Fibroblast of lung (primary cell): Measurements from ENCODE around the gene PTEN. TPM values are rescaled to one million over a fixed set of nuclear protein-coding genes. Genes with fewer than 3 reads are reported as not detected.
A peak's percentile ranks its signal among the peaks of the same experiment; 100 is the strongest.

Source experiments
- DNase-seq, 2 donors: peaks; one replicate each; pipeline versions ENCODE4 v3.0.0 to v3.0.0-alpha.2; 2010; ENCODE audit warnings: low read depth in 2 of 2
- H2AFZ ChIP-seq: 2 replicates; pipeline ENCODE4 v1.5.1; 2012; ENCODE audit warnings: low read length, control low read depth, inconsistent platforms
- H3K27ac ChIP-seq: 2 replicates; pipeline ENCODE4 v1.5.1; 2011; ENCODE audit warnings: low read length, control low read depth; ENCODE audit not compliant: insufficient read depth
- H3K27me3 ChIP-seq: 2 replicates; pipeline ENCODE4 v1.5.1; 2011; ENCODE audit warnings: mild to moderate bottlenecking, low read length; ENCODE audit not compliant: control insufficient read depth, insufficient read depth
- H3K36me3 ChIP-seq: 2 replicates; pipeline ENCODE4 v1.5.1; 2011; ENCODE audit warnings: low read length; ENCODE audit not compliant: control insufficient read depth, insufficient read depth
- H3K4me1 ChIP-seq: 2 replicates; pipeline ENCODE4 v1.5.1; 2011; ENCODE audit warnings: low read length; ENCODE audit not compliant: control insufficient read depth, insufficient read depth; ENCODE audit errors: extremely low read depth
- H3K4me2 ChIP-seq: 2 replicates; pipeline ENCODE4 v1.5.1; 2011; ENCODE audit warnings: low read length, control low read depth; ENCODE audit not compliant: insufficient read depth; ENCODE audit errors: extremely low read depth
- H3K4me3 ChIP-seq, 4 experiments: fragments of 200-600 bp in 1 of 4; sonication (generic) in 1 of 4; replicated peaks in 1 of 4; 2 replicates each; pipeline ENCODE4 v1.5.1; 2011 to 2016; ENCODE audit warnings: low read length in 4 of 4, low read depth in 3 of 4, mild to moderate bottlenecking in 3 of 4, control low read depth in 2 of 4, inconsistent platforms in 1 of 4, mixed read lengths in 1 of 4; ENCODE audit not compliant: insufficient read depth in 1 of 4; ENCODE audit errors: control extremely low read depth in 1 of 4
- H3K79me2 ChIP-seq: 2 replicates; pipeline ENCODE4 v1.5.1; 2012; ENCODE audit warnings: mild to moderate bottlenecking, low read length, inconsistent platforms; ENCODE audit not compliant: control insufficient read depth, insufficient read depth
- H3K9ac ChIP-seq: 2 replicates; pipeline ENCODE4 v1.5.1; 2011; ENCODE audit warnings: mild to moderate bottlenecking, low read length, control low read depth; ENCODE audit not compliant: insufficient read depth
- H3K9me3 ChIP-seq: 2 replicates; pipeline ENCODE4 v1.5.1; 2012; ENCODE audit warnings: low read depth, low read length; ENCODE audit not compliant: control insufficient read depth, insufficient read depth
- H4K20me1 ChIP-seq: 2 replicates; pipeline ENCODE4 v1.5.1; 2011; ENCODE audit warnings: low read length; ENCODE audit not compliant: control insufficient read depth, insufficient read depth; ENCODE audit errors: extremely low read depth
- EZH2 ChIP-seq: IDR thresholded peaks from 2 replicates; pipeline ENCODE4 v1.5.1; 2012; ENCODE audit warnings: low read length, control low read depth, mild to moderate bottlenecking; ENCODE audit errors: missing control alignments
- polyA plus RNA-seq, 2 donors: library from polyadenylated mRNA; depleted of rRNA in 1 of 2; stranded (reverse) in 1 of 2; unstranded in 1 of 2; fragments of >200 nt; gene quantifications; 2 replicates each; pipeline ENCODE4 v1.2.1, GENCODE V29; 2011 to 2012; ENCODE audit warnings: missing spikeins in 1 of 2
- total RNA-seq: library from RNA; depleted of rRNA; stranded (reverse); fragments of >200 nt; gene quantifications from 2 replicates; pipeline ENCODE4 v1.2.1, GENCODE V29; 2014
- TF ChIP-seq, protein P1 (sequence below), 2 donors: IDR thresholded peaks in 1 of 2; conservative IDR thresholded peaks in 1 of 2; 1 replicate in 1 of 2; 2 replicates in 1 of 2; pipeline ENCODE4 v1.5.1; 2011 to 2012; ENCODE audit warnings: low read length in 2 of 2, control low read depth in 1 of 2, inconsistent platforms in 1 of 2, low read depth in 1 of 2, mild to moderate bottlenecking in 1 of 2

Gene PTEN
- total and polyA plus RNA-seq, 2 donors (not counting 1 experiment from before 2014, with no cell fraction given), result 60.2 to 200 TPM

DNA sequence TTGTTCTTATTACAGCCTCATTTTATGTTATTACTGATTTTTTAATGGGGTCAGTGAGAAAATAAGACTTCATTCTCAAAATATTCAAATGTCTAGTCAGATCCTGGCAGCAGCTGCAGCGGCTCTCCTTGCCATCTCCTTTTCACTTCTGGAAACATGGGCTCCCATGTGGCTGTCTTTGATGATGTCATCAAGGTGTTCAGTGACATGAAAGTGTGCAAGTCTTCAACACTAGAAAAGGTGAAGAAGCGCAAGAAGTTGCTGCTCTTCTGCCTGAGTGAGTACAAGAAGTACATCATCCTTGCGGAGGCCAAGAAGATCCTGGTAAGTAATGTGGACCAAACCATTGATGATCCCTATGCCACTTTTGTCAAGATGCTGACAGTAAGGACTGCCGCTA is 19.7 kb upstream of the PTEN start:
- no peak overlapping the region for H3K27ac ChIP-seq
- TF ChIP-seq, protein P1, sequence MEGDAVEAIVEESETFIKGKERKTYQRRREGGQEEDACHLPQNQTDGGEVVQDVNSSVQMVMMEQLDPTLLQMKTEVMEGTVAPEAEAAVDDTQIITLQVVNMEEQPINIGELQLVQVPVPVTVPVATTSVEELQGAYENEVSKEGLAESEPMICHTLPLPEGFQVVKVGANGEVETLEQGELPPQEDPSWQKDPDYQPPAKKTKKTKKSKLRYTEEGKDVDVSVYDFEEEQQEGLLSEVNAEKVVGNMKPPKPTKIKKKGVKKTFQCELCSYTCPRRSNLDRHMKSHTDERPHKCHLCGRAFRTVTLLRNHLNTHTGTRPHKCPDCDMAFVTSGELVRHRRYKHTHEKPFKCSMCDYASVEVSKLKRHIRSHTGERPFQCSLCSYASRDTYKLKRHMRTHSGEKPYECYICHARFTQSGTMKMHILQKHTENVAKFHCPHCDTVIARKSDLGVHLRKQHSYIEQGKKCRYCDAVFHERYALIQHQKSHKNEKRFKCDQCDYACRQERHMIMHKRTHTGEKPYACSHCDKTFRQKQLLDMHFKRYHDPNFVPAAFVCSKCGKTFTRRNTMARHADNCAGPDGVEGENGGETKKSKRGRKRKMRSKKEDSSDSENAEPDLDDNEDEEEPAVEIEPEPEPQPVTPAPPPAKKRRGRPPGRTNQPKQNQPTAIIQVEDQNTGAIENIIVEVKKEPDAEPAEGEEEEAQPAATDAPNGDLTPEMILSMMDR (conservative IDR thresholded peaks at IDR 0.05 in 1 of 2, IDR thresholded peaks at IDR 0.05 in 1 of 2; ENCODE audit: low read depth in 1 of 2, low read length in 2 of 2), result no peak
- no peak for TF ChIP-seq EZH2
- DNase-seq, result peak in 1 of 2 donors; percentile 18

DNA sequence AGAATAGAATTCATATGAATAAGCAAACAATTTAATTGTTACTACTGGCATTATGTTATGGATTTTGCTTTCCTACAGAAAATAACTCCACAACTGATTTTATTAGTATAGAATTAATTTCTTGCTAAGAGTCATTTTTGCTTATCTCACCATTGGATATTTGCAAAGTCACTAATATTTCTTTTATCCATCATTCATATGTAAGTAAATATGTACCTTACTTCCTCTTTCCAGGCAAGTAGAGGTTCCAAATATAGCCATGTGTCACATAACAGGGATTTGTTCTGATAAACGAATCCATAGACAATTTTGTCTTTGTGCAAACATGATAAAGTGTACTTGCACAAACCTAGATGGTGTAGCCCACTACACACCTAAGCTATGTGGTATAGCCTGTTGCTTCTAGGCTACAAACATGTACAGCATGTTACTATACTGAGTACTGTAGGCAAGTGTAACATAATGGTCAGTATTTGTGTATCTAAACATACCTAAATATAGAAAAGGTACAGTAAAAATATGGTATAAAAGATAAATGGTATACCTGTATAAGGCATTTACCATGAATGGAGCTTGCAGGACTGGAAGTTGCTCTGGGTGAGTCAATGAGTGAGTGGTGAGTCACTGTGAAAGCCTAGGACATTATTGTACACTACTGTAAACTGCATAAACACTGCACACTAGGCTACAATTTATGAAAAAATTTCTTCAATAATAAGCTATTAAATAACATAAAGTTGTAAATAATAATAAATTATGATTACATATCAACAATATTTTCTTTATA is 18.4 kb upstream of the PTEN start:
- Histone ChIP-seq H2AFZ (no peak overlapping the region), H3K9ac (no peak overlapping the region), H3K27ac (no peak overlapping the region), H3K4me3 (no peak overlapping the region), H3K36me3 (no peaks in the 10 kb centered on the region), H4K20me1 (no peaks in the 10 kb centered on the region), H3K4me1 (peaks cover 2% of the 10 kb centered on the region), H3K4me2 (no peak overlapping the region), H3K79me2 (no peaks in the 10 kb centered on the region), H3K9me3 (no peaks in the 10 kb centered on the region), H3K27me3 (no peaks in the 10 kb centered on the region)
- no peak for TF ChIP-seq EZH2
- TF ChIP-seq, protein P1 (conservative IDR thresholded peaks at IDR 0.05 in 1 of 2, IDR thresholded peaks at IDR 0.05 in 1 of 2; ENCODE audit: low read depth in 1 of 2, low read length in 2 of 2), result no peak
- peak; percentile 72 to 77 for DNase-seq

More for the DNA sequence above, 19.7 kb upstream of the PTEN start:
- no peak overlapping the region for H3K9ac ChIP-seq
- H3K4me1 ChIP-seq, result peaks cover 2% of the 10 kb centered on the region
- H2AFZ ChIP-seq, result no peak overlapping the region
- H3K36me3 ChIP-seq, result no peaks in the 10 kb centered on the region
- no peaks in the 10 kb centered on the region for H3K27me3 ChIP-seq
- no peak overlapping the region for H3K4me3 ChIP-seq
- no peaks in the 10 kb centered on the region for H3K79me2 ChIP-seq
- no peak overlapping the region for H3K4me2 ChIP-seq
- no peaks in the 10 kb centered on the region for H3K9me3 ChIP-seq
- H4K20me1 ChIP-seq, result no peaks in the 10 kb centered on the region

DNA sequence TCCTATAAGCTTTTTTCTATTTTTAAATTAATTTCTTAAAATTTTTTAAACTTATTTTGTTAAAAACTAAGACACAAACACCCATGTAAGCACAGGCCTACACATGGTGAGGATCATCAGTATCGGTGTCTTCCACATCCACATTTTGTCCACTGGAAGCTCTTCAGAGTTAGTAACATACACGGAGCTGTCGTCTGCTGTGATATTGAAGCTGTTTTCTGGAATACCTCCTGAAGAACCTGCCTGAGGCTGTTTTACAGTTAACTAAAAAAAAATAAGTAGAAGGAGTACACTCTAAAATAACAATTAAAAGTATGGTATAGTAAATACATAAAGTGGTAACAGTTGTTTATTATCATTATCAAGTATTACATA is 17.8 kb upstream of the PTEN start:
- Histone ChIP-seq H3K4me2 (no peak overlapping the region), H3K27ac (peak overlapping the region; percentile 33), H3K4me3 (no peak overlapping the region), H3K9me3 (no peaks in the 10 kb centered on the region), H3K27me3 (no peaks in the 10 kb centered on the region), H3K36me3 (no peaks in the 10 kb centered on the region), H3K4me1 (peaks cover 2% of the 10 kb centered on the region), H4K20me1 (no peaks in the 10 kb centered on the region), H3K79me2 (no peaks in the 10 kb centered on the region), H2AFZ (no peak overlapping the region), H3K9ac (no peak overlapping the region)
- TF ChIP-seq EZH2, result no peak
- TF ChIP-seq, protein P1 (conservative IDR thresholded peaks at IDR 0.05 in 1 of 2, IDR thresholded peaks at IDR 0.05 in 1 of 2; ENCODE audit: low read depth in 1 of 2, low read length in 2 of 2), result no peak
- DNase-seq, result peak in 1 of 2 donors; percentile 14
